Skin of body (tissue), 2 donors: Measurements from ENCODE around the gene CLCN7. TPM values are rescaled to one million over a fixed set of nuclear protein-coding genes. Genes with fewer than 3 reads are reported as not detected.

Experiments used
- DNase-seq: peaks from one replicate; lab custom pipeline; 2025; lab: John Stamatoyannopoulos, UW
- total RNA-seq: library from RNA; depleted of rRNA; stranded (reverse); fragments of >200 nt; gene quantifications from one replicate; pipeline ENCODE4 v1.2.3, GENCODE V29; 2014

Gene CLCN7, protein sequence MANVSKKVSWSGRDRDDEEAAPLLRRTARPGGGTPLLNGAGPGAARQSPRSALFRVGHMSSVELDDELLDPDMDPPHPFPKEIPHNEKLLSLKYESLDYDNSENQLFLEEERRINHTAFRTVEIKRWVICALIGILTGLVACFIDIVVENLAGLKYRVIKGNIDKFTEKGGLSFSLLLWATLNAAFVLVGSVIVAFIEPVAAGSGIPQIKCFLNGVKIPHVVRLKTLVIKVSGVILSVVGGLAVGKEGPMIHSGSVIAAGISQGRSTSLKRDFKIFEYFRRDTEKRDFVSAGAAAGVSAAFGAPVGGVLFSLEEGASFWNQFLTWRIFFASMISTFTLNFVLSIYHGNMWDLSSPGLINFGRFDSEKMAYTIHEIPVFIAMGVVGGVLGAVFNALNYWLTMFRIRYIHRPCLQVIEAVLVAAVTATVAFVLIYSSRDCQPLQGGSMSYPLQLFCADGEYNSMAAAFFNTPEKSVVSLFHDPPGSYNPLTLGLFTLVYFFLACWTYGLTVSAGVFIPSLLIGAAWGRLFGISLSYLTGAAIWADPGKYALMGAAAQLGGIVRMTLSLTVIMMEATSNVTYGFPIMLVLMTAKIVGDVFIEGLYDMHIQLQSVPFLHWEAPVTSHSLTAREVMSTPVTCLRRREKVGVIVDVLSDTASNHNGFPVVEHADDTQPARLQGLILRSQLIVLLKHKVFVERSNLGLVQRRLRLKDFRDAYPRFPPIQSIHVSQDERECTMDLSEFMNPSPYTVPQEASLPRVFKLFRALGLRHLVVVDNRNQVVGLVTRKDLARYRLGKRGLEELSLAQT
- 34.8 TPM for total RNA-seq

DNA sequence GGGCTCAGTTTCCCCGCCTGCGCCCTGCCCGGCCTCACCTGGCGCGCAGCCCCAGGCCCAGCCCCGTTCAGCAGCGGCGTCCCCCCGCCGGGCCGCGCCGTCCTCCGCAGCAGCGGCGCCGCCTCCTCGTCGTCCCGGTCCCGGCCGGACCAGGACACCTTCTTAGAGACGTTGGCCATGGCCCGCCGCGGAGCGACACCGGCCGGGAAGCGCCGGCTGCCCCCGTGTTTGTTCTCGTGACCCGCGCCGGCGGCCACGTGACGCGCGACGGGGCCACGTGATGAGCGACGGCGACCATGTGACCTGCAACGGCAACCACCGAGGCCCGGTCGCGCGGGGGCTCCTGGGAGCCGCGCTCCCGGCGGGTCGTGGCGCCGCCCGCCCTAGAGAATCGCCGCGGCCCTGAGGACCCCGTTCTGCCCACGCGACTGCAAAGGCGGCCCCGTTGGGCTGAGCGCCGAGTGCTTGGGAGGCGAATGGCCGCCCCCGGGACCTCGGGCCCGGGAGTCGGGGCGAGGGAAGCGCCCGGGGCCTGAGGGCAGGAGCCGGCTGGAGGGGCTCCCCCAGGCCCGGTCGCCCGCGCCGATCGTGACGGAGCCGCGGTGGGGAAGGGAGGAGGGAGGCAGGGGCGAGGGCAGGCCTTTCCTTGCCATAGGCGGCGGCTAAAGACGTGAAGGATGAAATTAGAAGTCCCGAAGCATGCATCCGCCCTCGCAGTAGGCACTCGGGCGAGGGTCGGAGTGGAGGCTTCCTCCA, at the start of gene CLCN7:
Gene CLCN7, minus strand, starts transcription at position 233 of the 756 bp plus-strand sequence. Its CDS starts 54 bp downstream, at position 179.
- DNase-seq = peak; percentile 46

- DNase-seq = no peak
These were observed 49.5 kb upstream of the CLCN7 start for GRCh38 chr16:1524366-1524765.

- DNase-seq = no peak
These were observed 48.9 kb upstream of the CLCN7 start for GRCh38 chr16:1523581-1524245.

- no peak for DNase-seq
These were observed 45.6 kb upstream of the CLCN7 start for GRCh38 chr16:1520461-1520860.

DNA sequence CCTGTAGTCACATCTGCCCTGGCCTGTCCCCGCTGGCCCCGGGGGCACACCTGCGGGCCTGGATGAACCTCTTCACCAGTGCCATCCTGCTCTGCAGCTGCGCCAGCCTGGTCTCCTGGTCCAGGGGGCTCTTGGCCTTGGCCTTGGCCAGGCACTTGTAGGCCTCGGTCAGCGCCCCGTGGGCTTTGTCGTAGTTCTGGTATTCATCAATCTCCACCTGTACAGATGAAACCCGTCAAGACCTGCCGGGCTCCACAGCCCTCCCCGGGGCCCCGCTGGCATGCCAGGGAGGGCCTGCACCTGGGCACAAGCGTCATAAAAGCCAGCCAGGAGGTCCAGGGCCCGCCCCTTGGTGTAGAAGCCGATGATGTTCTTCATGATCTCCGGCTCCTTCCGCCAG, 45.0 kb upstream of the CLCN7 start:
- DNase-seq = no peak

DNA sequence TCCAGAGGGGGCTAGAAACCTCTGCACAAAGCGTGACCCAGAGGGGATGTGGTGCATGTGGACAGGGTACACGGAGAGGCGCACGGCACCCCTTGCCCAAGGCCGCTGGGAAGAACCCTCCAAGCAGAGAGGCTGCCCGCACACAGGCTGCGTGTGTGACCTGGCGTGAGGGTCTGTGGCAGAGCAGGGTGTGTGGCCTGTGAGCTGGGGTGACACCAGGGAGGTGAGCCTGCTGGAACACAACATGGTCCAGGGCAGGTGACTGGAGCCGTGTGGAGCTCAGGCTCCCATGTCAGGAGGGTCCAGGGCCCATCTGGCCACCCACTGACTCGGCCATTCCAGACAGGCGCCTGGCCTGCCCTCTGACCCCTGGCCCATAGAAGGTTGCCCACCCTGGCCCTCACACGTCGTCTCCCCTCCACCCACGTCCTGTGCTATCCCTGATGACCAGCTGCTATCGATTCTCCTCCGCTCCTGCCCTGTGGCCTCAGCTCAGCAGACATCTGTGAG, 43.9 kb upstream of the CLCN7 start:
- no peak for DNase-seq

- DNase-seq = no peak
These were observed 39.7 kb upstream of the CLCN7 start for GRCh38 chr16:1514507-1514906.

GRCh38 chr16:1512774-1513173, 37.9 kb upstream of the CLCN7 start:
- DNase-seq = no peak

- no peak for DNase-seq
These were observed 37.1 kb upstream of the CLCN7 start for GRCh38 chr16:1511662-1512569.

DNA sequence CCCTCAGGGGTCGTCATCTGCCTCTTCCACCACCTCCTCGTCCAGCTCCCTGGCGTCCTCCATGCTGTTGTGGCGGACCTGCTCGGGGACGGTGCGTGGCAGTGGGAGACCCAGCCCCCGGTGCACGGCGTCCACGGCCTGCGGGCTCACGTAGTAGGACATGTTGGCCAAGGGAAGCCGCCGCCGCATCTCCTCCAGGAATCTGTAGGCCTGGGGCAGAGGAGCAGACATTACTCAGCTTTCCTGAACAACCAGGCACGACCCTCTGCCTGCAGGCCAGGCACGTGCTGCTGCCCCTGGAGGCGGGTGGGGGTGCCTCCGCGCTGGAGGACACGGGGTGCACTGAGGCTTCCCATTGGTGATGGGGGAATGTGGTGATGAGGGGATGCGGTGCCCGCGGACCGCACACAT, 36.1 kb upstream of the CLCN7 start:
- DNase-seq = no peak

DNA sequence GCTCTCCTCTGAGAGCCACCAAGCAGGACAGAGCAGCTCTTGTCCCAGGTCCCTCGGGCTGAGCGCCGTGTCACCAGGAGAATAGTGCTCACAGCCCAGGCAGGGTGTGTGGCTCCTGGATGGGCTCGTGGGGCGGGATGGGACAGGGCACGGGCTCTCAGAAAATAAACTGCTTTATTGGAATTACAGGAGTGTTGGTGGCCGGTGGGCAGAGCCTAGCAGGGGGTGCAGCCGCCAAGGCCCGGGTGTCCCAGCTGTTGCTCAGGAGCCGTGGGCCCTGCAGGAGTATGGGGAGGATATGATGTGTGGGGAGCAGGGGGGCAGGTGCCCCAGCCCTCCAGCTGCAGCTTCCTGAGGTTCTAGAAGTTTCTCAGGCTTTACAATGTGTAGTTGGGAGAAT, 35.4 kb upstream of the CLCN7 start:
- no peak for DNase-seq

- DNase-seq = no peak
These were observed 34.7 kb upstream of the CLCN7 start for GRCh38 chr16:1509307-1510221.

GRCh38 chr16:1508494-1509187, 33.8 kb upstream of the CLCN7 start:
- DNase-seq = no peak

- DNase-seq = no peak
These were observed 31.8 kb upstream of the CLCN7 start for GRCh38 chr16:1506494-1507213.

GRCh38 chr16:1505912-1506311, 31.1 kb upstream of the CLCN7 start:
- DNase-seq = no peak

DNA sequence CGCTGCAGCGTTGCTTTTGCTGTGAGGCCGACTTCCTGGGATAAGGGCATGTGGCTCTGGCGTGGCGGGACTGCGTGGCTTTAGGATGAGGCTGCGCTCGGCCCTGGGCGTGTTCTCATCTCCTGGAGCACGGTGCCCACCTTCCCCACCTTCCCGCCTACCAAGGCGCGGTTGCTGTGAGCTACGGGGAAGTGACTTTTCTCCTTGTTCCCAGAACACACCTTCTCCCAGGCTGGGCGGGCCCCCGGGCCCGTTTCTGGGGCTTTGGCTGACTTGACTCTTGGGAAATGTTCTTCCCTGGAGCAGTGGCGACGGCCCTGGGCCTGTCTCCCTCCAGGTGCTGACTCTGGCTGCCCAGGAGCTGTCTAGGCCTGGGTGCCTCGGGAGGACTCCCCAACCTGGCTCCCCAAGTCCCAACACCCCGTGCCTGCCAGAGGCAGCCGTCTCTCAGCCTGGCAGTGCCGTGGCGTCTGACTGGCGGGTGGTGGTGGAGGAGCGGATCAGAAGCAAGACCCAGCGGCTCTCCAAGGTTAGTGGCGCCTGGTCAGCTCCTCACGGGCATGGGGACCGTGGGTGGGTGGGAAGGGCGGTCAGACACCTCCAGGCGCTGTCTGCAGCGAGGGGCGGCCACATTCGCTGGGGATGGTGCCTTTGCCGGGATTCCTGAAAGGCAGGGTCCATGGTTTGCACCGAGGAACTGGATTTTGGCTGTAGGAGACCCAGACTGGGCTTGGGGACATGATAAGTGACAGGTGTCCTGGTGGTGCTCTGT, 30.4 kb upstream of the CLCN7 start:
- no peak for DNase-seq
